Thyroid gland (tissue), 4 donors: ENCODE data around the gene LRCH3. TPM values are rescaled to one million over a fixed set of nuclear protein-coding genes. Genes with fewer than 3 reads are reported as not detected.

ENCODE experiments used
- DNase-seq, 2 donors: peaks; one replicate each; pipeline ENCODE4 v3.0.0-alpha.2; 2019
- H3K27ac ChIP-seq, 3 donors: fragments of 200-600 bp; sonication (generic); 1 replicate in 2 of 3; 2 replicates in 1 of 3; pipeline ENCODE4 v1.5.1; 2016 to 2019; ENCODE audit warnings: mild to moderate bottlenecking in 1 of 3, moderate library complexity in 1 of 3
- H3K27me3 ChIP-seq: fragments of 200-600 bp; sonication (generic); one replicate; pipeline ENCODE4 v1.5.1; 2019
- H3K36me3 ChIP-seq, 2 donors: fragments of 200-600 bp; sonication (generic); one replicate each; pipeline ENCODE4 v1.5.1; 2016 to 2019
- H3K4me1 ChIP-seq, 2 donors: fragments of 200-600 bp; sonication (generic); one replicate each; pipeline ENCODE4 v1.5.1; 2017 to 2019
- H3K4me3 ChIP-seq, 3 donors: fragments of 200-600 bp; sonication (generic); replicated peaks in 1 of 3; 1 replicate in 2 of 3; 2 replicates in 1 of 3; pipeline ENCODE4 v1.5.1; 2016; ENCODE audit warnings: mild to moderate bottlenecking in 1 of 3
- H3K9me3 ChIP-seq: fragments of 200-600 bp; sonication (generic); one replicate; pipeline ENCODE4 v1.5.1; 2017
- POLR2A ChIP-seq, 2 donors: fragments of 450-650 bp; IDR thresholded peaks; one replicate each; pipeline ENCODE4 v1.6.1; 2017; ENCODE audit warnings: antibody characterized with exemption in 2 of 2, mild to moderate bottlenecking in 2 of 2, moderate library complexity in 1 of 2
- WGBS, 2 donors: methylation state at CpG; one replicate each; pipeline ENCODE4 v1.1.5; 2017; 5-methylcytosine and 5-hydroxymethylcytosine counted together
- intact Hi-C: fragments of 100-400 bp; cut with DNase I; formaldehyde crosslinking; loops from one replicate; pipeline ENCODE4 v1.15.1; 2023
- total RNA-seq, 4 donors: library from RNA; depleted of rRNA; stranded (reverse); fragments of >200 nt; gene quantifications; one replicate each; pipeline ENCODE4 v1.2.3, GENCODE V29; 2016
- TF ChIP-seq, protein P1 (sequence below), 6 experiments: fragments of 200-600 bp in 3 of 6; fragments of 450-650 bp in 3 of 6; sonication (generic) in 3 of 6; IDR thresholded peaks; one replicate each; pipeline ENCODE4 v1.5.1; 2016 to 2019; ENCODE audit warnings: antibody characterized with exemption in 6 of 6, mild to moderate bottlenecking in 2 of 6, inconsistent platforms in 1 of 6, moderate library complexity in 1 of 6

LRCH3 gene
- total RNA-seq, 4 donors from 2014 or later, result 36.7 to 68.3 (median 54.9) TPM

DNA sequence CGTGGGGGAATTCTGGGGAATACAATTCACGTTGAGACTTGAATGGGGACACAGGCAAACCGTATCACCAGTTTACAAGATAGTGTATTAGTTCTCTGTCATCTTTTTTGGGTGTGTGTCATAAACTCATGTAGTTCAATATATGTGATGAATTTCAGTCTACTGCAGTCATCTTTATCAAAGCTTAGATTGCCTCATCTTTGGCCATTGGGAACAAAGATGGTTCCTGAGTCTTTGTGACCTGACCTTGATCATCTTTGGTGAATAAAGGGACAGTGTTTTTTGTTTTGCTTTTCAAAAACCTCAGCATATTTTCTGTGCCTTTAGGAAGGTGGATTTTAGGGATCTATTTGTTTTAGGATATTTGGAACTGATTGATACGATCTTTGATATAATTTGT, 23.3 kb downstream of the LRCH3 start:
- Histone ChIP-seq H3K27me3 (no peaks in the 10 kb centered on the region), H3K27ac (no peak overlapping the region), H3K9me3 (no peaks in the 10 kb centered on the region), H3K4me3 (no peak overlapping the region), H3K4me1 (peaks cover 3 to 6% of the 10 kb centered on the region in 2 donors), H3K36me3 (no peaks in the 10 kb centered on the region)
- 91 to 97% methylated on average over 4 of the region's 4 CpGs for WGBS, 2 donors
- intact Hi-C loops, result no loop called here
- no peak for TF ChIP-seq POLR2A (IDR thresholded peaks at IDR 0.05)
- TF ChIP-seq, protein P1, sequence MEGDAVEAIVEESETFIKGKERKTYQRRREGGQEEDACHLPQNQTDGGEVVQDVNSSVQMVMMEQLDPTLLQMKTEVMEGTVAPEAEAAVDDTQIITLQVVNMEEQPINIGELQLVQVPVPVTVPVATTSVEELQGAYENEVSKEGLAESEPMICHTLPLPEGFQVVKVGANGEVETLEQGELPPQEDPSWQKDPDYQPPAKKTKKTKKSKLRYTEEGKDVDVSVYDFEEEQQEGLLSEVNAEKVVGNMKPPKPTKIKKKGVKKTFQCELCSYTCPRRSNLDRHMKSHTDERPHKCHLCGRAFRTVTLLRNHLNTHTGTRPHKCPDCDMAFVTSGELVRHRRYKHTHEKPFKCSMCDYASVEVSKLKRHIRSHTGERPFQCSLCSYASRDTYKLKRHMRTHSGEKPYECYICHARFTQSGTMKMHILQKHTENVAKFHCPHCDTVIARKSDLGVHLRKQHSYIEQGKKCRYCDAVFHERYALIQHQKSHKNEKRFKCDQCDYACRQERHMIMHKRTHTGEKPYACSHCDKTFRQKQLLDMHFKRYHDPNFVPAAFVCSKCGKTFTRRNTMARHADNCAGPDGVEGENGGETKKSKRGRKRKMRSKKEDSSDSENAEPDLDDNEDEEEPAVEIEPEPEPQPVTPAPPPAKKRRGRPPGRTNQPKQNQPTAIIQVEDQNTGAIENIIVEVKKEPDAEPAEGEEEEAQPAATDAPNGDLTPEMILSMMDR (IDR thresholded peaks at IDR 0.05), result no peak
- DNase-seq, result no peak

- no peak for TF ChIP-seq POLR2A (IDR thresholded peaks at IDR 0.05)
- TF ChIP-seq, protein P1 (IDR thresholded peaks at IDR 0.05), result no peak
- DNase-seq, result no peak
- H3K4me1 ChIP-seq, result no peaks in the 10 kb centered on the region
- no peaks in the 10 kb centered on the region for H3K36me3 ChIP-seq
- 77% methylated on average over 8 of the region's 8 CpGs for WGBS, 2 donors
- intact Hi-C loops, result no loop called here
- no peak overlapping the region for H3K4me3 ChIP-seq
- H3K9me3 ChIP-seq, result no peaks in the 10 kb centered on the region
- no peaks in the 10 kb centered on the region for H3K27me3 ChIP-seq
- H3K27ac ChIP-seq, result no peak overlapping the region
These were observed 29.7 kb downstream of the LRCH3 start for GRCh38 chr3:197820550-197821335.

GRCh38 chr3:197829397-197830045, 38.5 kb downstream of the LRCH3 start:
- 94 to 97% methylated on average over 3 of the region's 3 CpGs for WGBS, 2 donors
- DNase-seq, result no peak
- TF ChIP-seq, protein P1 (IDR thresholded peaks at IDR 0.05), result no peak
- TF ChIP-seq POLR2A (IDR thresholded peaks at IDR 0.05), result no peak
- no peaks in the 10 kb centered on the region for H3K27me3 ChIP-seq
- intact Hi-C loops, result no loop called here
- H3K4me1 ChIP-seq, result no peaks in the 10 kb centered on the region
- peaks cover 18 to 44% of the 10 kb centered on the region in 2 donors for H3K36me3 ChIP-seq
- no peak overlapping the region for H3K27ac ChIP-seq
- H3K9me3 ChIP-seq, result no peaks in the 10 kb centered on the region
- H3K4me3 ChIP-seq, result no peak overlapping the region

DNA sequence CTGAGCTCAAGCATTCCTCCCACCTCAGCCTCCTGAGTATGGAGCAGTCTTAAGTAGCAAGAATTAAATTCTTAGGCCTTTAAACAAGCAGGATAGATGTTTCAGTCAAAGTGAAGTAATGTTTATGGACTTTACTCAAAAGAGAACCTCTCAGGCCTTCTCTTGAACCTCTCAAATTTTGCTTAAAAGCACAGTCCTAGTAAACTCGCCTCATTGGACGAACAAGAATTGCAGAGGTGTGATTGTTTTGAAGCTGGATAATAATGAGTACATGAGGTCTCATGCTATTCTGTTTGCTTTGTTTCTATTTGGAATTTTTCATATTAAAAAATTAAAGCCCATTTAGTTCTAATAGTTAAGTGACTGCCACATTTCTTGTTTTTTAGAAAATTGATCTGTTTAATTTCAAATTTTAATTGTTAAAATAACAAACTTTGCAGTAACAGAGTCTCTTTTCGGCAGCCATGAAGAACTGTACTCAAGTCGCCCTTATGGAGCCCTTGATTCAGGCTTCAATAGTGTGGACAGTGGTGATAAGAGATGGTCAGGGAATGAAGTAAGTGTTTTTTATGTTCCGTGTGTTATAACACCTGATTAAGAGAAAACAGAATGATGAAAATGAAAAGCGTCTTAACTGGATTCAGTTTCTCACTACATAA, 39.4 kb downstream of the LRCH3 start:
- Histone ChIP-seq H3K27ac (no peak overlapping the region), H3K4me1 (no peaks in the 10 kb centered on the region), H3K36me3 (peaks cover 18 to 48% of the 10 kb centered on the region in 2 donors), H3K4me3 (no peak overlapping the region), H3K9me3 (no peaks in the 10 kb centered on the region), H3K27me3 (no peaks in the 10 kb centered on the region)
- no peak for DNase-seq
- 76% methylated on average over 6 of the region's 6 CpGs for WGBS, 2 donors
- intact Hi-C loops, result no loop called here
- TF ChIP-seq POLR2A (IDR thresholded peaks at IDR 0.05), result no peak
- TF ChIP-seq, protein P1 (IDR thresholded peaks at IDR 0.05), result no peak

DNA sequence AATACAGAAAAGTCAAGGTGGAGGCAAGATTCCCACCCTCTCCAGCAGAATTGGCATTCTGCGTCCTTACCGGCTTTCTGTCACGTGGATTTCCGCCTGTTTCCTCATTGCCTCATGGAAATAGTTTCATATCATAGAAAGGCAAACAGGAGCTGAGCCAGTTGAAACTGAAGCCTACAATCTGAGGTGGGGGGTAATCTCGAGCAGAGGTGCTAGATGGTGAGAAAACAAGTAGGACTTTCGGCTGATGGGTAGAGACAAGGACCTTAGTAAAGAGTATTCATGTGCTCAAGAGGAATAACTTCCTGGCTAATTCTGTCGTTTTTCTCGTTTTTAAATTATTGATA, 39.9 kb downstream of the LRCH3 start:
- Histone ChIP-seq H3K27ac (no peak overlapping the region), H3K9me3 (no peaks in the 10 kb centered on the region), H3K27me3 (no peaks in the 10 kb centered on the region), H3K4me1 (no peaks in the 10 kb centered on the region), H3K36me3 (peaks cover 18 to 48% of the 10 kb centered on the region in 2 donors), H3K4me3 (no peak overlapping the region)
- no peak for DNase-seq
- intact Hi-C loops, result no loop called here
- 91 to 96% methylated on average over 8 of the region's 8 CpGs for WGBS, 2 donors
- TF ChIP-seq, protein P1 (IDR thresholded peaks at IDR 0.05), result no peak
- no peak for TF ChIP-seq POLR2A (IDR thresholded peaks at IDR 0.05)
